ENCODE data around the gene ANKS1B. TPM values are rescaled to one million over a fixed set of nuclear protein-coding genes. Genes with fewer than 3 reads are reported as not detected.

Gene ANKS1B
- total and polyA plus RNA-seq, 2 of the 4 experiments (the other 2 are of a cell fraction), result 0.17 to 0.18 TPM

- H3K4me2 ChIP-seq (ENCODE audit: low read depth, low read length), result no peak overlapping the region
- H2BK20ac ChIP-seq (ENCODE audit: low read depth, low read length), result no peak overlapping the region
- no peak overlapping the region for H2BK15ac ChIP-seq (ENCODE audit: low read depth, low read length)
- H3K23ac ChIP-seq (ENCODE audit: low read depth, low read length), result no peak overlapping the region
- CTCF ChIA-PET, result interaction anchor here (1.4 kb wide), 1 partner anchor 8 kb away, joined by 4 read pairs; no protein-coding TSS in a partner anchor
- no peak overlapping the region for H2BK5ac ChIP-seq (ENCODE audit: low read depth, low read length, poor library complexity, severe bottlenecking)
- H3K9me1 ChIP-seq (ENCODE audit: insufficient read depth, low read length), result no peaks in the 10 kb centered on the region
- POLR2A ChIA-PET (ENCODE audit: unreplicated experiment), result no interaction called here
- H2AFZ ChIP-seq (replicated peaks; ENCODE audit: low read length, poor library complexity), result no peak overlapping the region
- no peak overlapping the region for H3K14ac ChIP-seq (replicated peaks; ENCODE audit: low read depth, low read length)
- H4K8ac ChIP-seq (ENCODE audit: low read depth in 2 of 2, low read length in 2 of 2), result no peak overlapping the region
- no peak overlapping the region for H3K9ac ChIP-seq (ENCODE audit: low read depth, low read length)
- DNase-seq, result no peak
- intact Hi-C loops (cut with micrococcal nuclease), result no loop called here
- in situ Hi-C loops (cut with MboI; ENCODE audit: low sequenced_read_pairs), result no loop called here
- H4K5ac ChIP-seq (ENCODE audit: low read depth, low read length), result no peak overlapping the region
- H3K27me3 ChIP-seq (ENCODE audit: control insufficient read depth, insufficient read depth, low read length), result no peaks in the 10 kb centered on the region
- H4K20me1 ChIP-seq (ENCODE audit: insufficient read depth, low read length), result no peaks in the 10 kb centered on the region
- TF ChIP-seq POLR2A (IDR thresholded peaks at IDR 0.05; ENCODE audit: low read depth, low read length) (no peak), MAFK (IDR thresholded peaks at IDR 0.05; ENCODE audit: low read depth, low read length) (no peak), RAD21 (IDR thresholded peaks at IDR 0.05; ENCODE audit: low read length) (no peak), RCOR1 (IDR thresholded peaks at IDR 0.05; ENCODE audit: insufficient replicate concordance, low read length) (no peak), CTCF (conservative IDR thresholded peaks at IDR 0.05; ENCODE audit: low read depth, low read length) (no peak), MXI1 (IDR thresholded peaks at IDR 0.05; ENCODE audit: borderline replicate concordance, low read depth, low read length) (no peak), USF2 (IDR thresholded peaks at IDR 0.05; ENCODE audit: low read depth, low read length) (no peak), RFX5 (IDR thresholded peaks at IDR 0.05; ENCODE audit: low read depth, low read length) (no peak), CEBPB (IDR thresholded peaks at IDR 0.05; ENCODE audit: low read depth, low read length) (no peak), ELK1 (IDR thresholded peaks at IDR 0.05; ENCODE audit: borderline replicate concordance, low read depth, low read length) (no peak), NFE2L2 (IDR thresholded peaks at IDR 0.05; ENCODE audit: low read depth, low read length) (no peak), MAZ (IDR thresholded peaks at IDR 0.05; ENCODE audit: borderline replicate concordance, low read depth, low read length) (no peak), BHLHE40 (IDR thresholded peaks at IDR 0.05; ENCODE audit: low read depth, low read length) (no peak), FOS (IDR thresholded peaks at IDR 0.05; ENCODE audit: low read depth, low read length) (no peak), SMC3 (IDR thresholded peaks at IDR 0.05; ENCODE audit: low read depth, low read length) (no peak), CHD1 (IDR thresholded peaks at IDR 0.05; ENCODE audit: low read depth, low read length) (no peak)
- ATAC-seq (ENCODE audit: low read depth), result no peak
- no peak overlapping the region for H4K91ac ChIP-seq (ENCODE audit: insufficient read depth, low read depth, low read length)
- no TSS peak for BruUV-seq (replicated peaks)
- H2AK9ac ChIP-seq (replicated peaks; ENCODE audit: low read depth, low read length, poor library complexity), result no peak overlapping the region
- H3K79me1 ChIP-seq (ENCODE audit: low read depth in 1 of 2, low read length in 2 of 2), result no peaks in the 10 kb centered on the region
- no peaks in the 10 kb centered on the region for H3K36me3 ChIP-seq (ENCODE audit: control insufficient read depth, insufficient read depth, low read length)
- H3K27ac ChIP-seq (ENCODE audit: insufficient read depth, low read length), result no peak overlapping the region
- dilution Hi-C loops (cut with HindIII; ENCODE audit: low sequenced_read_pairs, unreplicated experiment), result no loop called here
- H3K9me3 ChIP-seq (ENCODE audit: control insufficient read depth, insufficient read depth, low read length), result no peaks in the 10 kb centered on the region
- WGBS, 2 experiments (ENCODE audit: extremely low coverage in 2 of 2, insufficient read length in 1 of 2), result no CpG with 5 or more reads among the region's 2 CpGs
- H3K56ac ChIP-seq (ENCODE audit: extremely low read depth, insufficient read depth, low read length), result no peak overlapping the region
- H3K4me3 ChIP-seq (ENCODE audit: insufficient read depth, low read depth, low read length), result no peak overlapping the region
- H3K4me1 ChIP-seq (ENCODE audit: control insufficient read depth, insufficient read depth, low read length), result no peaks in the 10 kb centered on the region
- H3K4ac ChIP-seq (ENCODE audit: low read depth, low read length), result no peak overlapping the region
- H2BK120ac ChIP-seq (ENCODE audit: low read depth, low read length), result no peak overlapping the region
- H3K18ac ChIP-seq (ENCODE audit: low read depth, low read length), result no peak overlapping the region
- no peak overlapping the region for H2AK5ac ChIP-seq (ENCODE audit: low read depth, low read length)
Measured at GRCh38 chr12:99759444-99759843, 225.3 kb downstream of the ANKS1B start.

All from IMR-90 (cell line).